Left ventricle myocardium inferior (tissue), 1 donor: ENCODE measurements around the gene DIAPH2. TPM values are rescaled to one million over a fixed set of nuclear protein-coding genes. Genes with fewer than 3 reads are reported as not detected.

ENCODE experiments used
- DNase-seq: peaks from one replicate; pipeline ENCODE4 v3.0.0-alpha.2; 2020
- H3K27ac ChIP-seq: fragments of 200-600 bp; replicated peaks from 2 replicates; pipeline ENCODE4 v1.8.0; 2021
- H3K27me3 ChIP-seq: fragments of 200-600 bp; 2 replicates; pipeline ENCODE4 v1.8.0; 2021; ENCODE audit warnings: low read depth
- H3K36me3 ChIP-seq: fragments of 200-600 bp; 2 replicates; pipeline ENCODE4 v1.8.0; 2021
- H3K4me1 ChIP-seq: fragments of 200-600 bp; 2 replicates; pipeline ENCODE4 v1.8.0; 2021
- H3K4me3 ChIP-seq: fragments of 200-600 bp; 2 replicates; pipeline ENCODE4 v1.8.0; 2021; ENCODE audit warnings: mild to moderate bottlenecking, moderate library complexity
- H3K9me3 ChIP-seq: fragments of 200-600 bp; replicated peaks from 2 replicates; pipeline ENCODE4 v1.8.0; 2021
- CTCF ChIP-seq: fragments of 200-600 bp; IDR thresholded peaks from 2 replicates; pipeline ENCODE4 v1.8.0; 2021; ENCODE audit warnings: antibody characterized with exemption, mild to moderate bottlenecking, borderline replicate concordance
- intact Hi-C: fragments of 100-400 bp; cut with micrococcal nuclease; formaldehyde crosslinking; loops from one replicate; pipeline ENCODE4 v1.11.0; 2022
- total RNA-seq: library from RNA; stranded (reverse); fragmentation: NEBNext Ultra II Directional; extraction: Animal tissue kit (Norgen Biotek cat#: 25700); gene quantifications from one replicate; pipeline ENCODE4 v1.2.1, GENCODE V29; 2021
- donor health status: DM: no; HTN: yes; CAD: no; lungs with severe emphysema.

DIAPH2 gene
- total RNA-seq, 1 donor from 2014 or later: 9.3 TPM

- H3K9me3 ChIP-seq: no peaks in the 10 kb centered on the region
- H3K36me3 ChIP-seq: no peaks in the 10 kb centered on the region
- no peak overlapping the region for H3K27ac ChIP-seq
- no peak overlapping the region for H3K4me3 ChIP-seq
- no peak for TF ChIP-seq CTCF
- no peak for DNase-seq
- H3K27me3 ChIP-seq: no peaks in the 10 kb centered on the region
- H3K4me1 ChIP-seq: no peaks in the 10 kb centered on the region
- intact Hi-C loops: no loop called here
Observed at GRCh38 chrX:97490656-97491055, 806.0 kb downstream of the DIAPH2 start.

- intact Hi-C loops: no loop called here
- H3K4me3 ChIP-seq: no peak overlapping the region
- no peak overlapping the region for H3K27ac ChIP-seq
- no peaks in the 10 kb centered on the region for H3K27me3 ChIP-seq
- no peaks in the 10 kb centered on the region for H3K36me3 ChIP-seq
- no peak for DNase-seq
- H3K4me1 ChIP-seq: no peaks in the 10 kb centered on the region
- H3K9me3 ChIP-seq: no peaks in the 10 kb centered on the region
- no peak for TF ChIP-seq CTCF
Observed at GRCh38 chrX:97494756-97495372, 810.2 kb downstream of the DIAPH2 start.

GRCh38 chrX:97498093-97498492, 813.5 kb downstream of the DIAPH2 start:
- no peaks in the 10 kb centered on the region for H3K9me3 ChIP-seq
- no peak for DNase-seq
- H3K27me3 ChIP-seq: no peaks in the 10 kb centered on the region
- no peak overlapping the region for H3K27ac ChIP-seq
- H3K4me3 ChIP-seq: no peak overlapping the region
- H3K4me1 ChIP-seq: no peaks in the 10 kb centered on the region
- intact Hi-C loops: no loop called here
- no peaks in the 10 kb centered on the region for H3K36me3 ChIP-seq
- TF ChIP-seq CTCF: no peak

GRCh38 chrX:97504431-97504830, 819.8 kb downstream of the DIAPH2 start:
- Histone ChIP-seq H3K4me1 (no peaks in the 10 kb centered on the region), H3K9me3 (no peaks in the 10 kb centered on the region), H3K27ac (no peak overlapping the region), H3K36me3 (no peaks in the 10 kb centered on the region), H3K27me3 (no peaks in the 10 kb centered on the region), H3K4me3 (no peak overlapping the region)
- intact Hi-C loops: no loop called here
- TF ChIP-seq CTCF: no peak
- DNase-seq: no peak

- no peak for TF ChIP-seq CTCF
- H3K27ac ChIP-seq: no peak overlapping the region
- intact Hi-C loops: no loop called here
- no peak overlapping the region for H3K4me3 ChIP-seq
- H3K27me3 ChIP-seq: no peaks in the 10 kb centered on the region
- no peaks in the 10 kb centered on the region for H3K9me3 ChIP-seq
- no peak for DNase-seq
- H3K4me1 ChIP-seq: no peaks in the 10 kb centered on the region
- no peaks in the 10 kb centered on the region for H3K36me3 ChIP-seq
Observed at GRCh38 chrX:97517763-97518162, 833.1 kb downstream of the DIAPH2 start.
